Measurements from ENCODE around the gene LRRC4C. TPM values are rescaled to one million over a fixed set of nuclear protein-coding genes. Genes with fewer than 3 reads are reported as not detected.

Gene LRRC4C
- total and polyA plus RNA-seq, 2 experiments from 2014 or later = 0.35 to 1.1 TPM

DNA sequence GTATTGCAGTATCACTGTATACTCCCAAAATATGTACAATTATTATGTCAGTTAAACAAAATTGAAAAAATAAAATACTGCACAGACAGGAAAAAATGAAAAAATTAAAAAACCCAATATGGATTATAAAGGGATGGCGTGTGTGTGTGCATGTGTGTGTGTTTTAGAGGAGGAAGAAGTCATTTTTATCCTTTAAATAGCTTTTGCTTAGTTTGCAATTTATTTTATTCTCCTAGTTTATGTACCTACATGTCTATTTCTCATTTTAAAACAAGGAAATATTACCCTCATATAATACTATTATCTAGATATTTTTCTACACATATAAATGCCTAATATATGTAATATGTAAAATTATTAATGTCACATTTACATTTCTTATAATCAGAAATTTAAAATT is 1144.3 kb downstream of the LRRC4C start:
- H2AFZ ChIP-seq = no peak overlapping the region
- H3K27me3 Mint-ChIP-seq (ENCODE audit: insufficient read depth, low read depth, poor library complexity) = peaks cover 2% of the 10 kb centered on the region
- H3F3A ChIP-seq (replicated peaks; ENCODE audit: low read depth) = no peaks in the 10 kb centered on the region
- no peak for ATAC-seq
- H3K9me3 Mint-ChIP-seq = no peaks in the 10 kb centered on the region
- DNase-seq (ENCODE audit: low spot score) = no peak
- no peak for TF ChIP-seq JUNB (IDR thresholded peaks at IDR 0.05; ENCODE audit: unreplicated experiment)
- no peak for TF ChIP-seq EZH2 (IDR thresholded peaks at IDR 0.05; ENCODE audit: low read depth, unreplicated experiment)
- TF ChIP-seq, protein P1, sequence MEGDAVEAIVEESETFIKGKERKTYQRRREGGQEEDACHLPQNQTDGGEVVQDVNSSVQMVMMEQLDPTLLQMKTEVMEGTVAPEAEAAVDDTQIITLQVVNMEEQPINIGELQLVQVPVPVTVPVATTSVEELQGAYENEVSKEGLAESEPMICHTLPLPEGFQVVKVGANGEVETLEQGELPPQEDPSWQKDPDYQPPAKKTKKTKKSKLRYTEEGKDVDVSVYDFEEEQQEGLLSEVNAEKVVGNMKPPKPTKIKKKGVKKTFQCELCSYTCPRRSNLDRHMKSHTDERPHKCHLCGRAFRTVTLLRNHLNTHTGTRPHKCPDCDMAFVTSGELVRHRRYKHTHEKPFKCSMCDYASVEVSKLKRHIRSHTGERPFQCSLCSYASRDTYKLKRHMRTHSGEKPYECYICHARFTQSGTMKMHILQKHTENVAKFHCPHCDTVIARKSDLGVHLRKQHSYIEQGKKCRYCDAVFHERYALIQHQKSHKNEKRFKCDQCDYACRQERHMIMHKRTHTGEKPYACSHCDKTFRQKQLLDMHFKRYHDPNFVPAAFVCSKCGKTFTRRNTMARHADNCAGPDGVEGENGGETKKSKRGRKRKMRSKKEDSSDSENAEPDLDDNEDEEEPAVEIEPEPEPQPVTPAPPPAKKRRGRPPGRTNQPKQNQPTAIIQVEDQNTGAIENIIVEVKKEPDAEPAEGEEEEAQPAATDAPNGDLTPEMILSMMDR (conservative IDR thresholded peaks at IDR 0.05; ENCODE audit: low read depth in 2 of 2) = no peak
- TF ChIP-seq, protein P2, sequence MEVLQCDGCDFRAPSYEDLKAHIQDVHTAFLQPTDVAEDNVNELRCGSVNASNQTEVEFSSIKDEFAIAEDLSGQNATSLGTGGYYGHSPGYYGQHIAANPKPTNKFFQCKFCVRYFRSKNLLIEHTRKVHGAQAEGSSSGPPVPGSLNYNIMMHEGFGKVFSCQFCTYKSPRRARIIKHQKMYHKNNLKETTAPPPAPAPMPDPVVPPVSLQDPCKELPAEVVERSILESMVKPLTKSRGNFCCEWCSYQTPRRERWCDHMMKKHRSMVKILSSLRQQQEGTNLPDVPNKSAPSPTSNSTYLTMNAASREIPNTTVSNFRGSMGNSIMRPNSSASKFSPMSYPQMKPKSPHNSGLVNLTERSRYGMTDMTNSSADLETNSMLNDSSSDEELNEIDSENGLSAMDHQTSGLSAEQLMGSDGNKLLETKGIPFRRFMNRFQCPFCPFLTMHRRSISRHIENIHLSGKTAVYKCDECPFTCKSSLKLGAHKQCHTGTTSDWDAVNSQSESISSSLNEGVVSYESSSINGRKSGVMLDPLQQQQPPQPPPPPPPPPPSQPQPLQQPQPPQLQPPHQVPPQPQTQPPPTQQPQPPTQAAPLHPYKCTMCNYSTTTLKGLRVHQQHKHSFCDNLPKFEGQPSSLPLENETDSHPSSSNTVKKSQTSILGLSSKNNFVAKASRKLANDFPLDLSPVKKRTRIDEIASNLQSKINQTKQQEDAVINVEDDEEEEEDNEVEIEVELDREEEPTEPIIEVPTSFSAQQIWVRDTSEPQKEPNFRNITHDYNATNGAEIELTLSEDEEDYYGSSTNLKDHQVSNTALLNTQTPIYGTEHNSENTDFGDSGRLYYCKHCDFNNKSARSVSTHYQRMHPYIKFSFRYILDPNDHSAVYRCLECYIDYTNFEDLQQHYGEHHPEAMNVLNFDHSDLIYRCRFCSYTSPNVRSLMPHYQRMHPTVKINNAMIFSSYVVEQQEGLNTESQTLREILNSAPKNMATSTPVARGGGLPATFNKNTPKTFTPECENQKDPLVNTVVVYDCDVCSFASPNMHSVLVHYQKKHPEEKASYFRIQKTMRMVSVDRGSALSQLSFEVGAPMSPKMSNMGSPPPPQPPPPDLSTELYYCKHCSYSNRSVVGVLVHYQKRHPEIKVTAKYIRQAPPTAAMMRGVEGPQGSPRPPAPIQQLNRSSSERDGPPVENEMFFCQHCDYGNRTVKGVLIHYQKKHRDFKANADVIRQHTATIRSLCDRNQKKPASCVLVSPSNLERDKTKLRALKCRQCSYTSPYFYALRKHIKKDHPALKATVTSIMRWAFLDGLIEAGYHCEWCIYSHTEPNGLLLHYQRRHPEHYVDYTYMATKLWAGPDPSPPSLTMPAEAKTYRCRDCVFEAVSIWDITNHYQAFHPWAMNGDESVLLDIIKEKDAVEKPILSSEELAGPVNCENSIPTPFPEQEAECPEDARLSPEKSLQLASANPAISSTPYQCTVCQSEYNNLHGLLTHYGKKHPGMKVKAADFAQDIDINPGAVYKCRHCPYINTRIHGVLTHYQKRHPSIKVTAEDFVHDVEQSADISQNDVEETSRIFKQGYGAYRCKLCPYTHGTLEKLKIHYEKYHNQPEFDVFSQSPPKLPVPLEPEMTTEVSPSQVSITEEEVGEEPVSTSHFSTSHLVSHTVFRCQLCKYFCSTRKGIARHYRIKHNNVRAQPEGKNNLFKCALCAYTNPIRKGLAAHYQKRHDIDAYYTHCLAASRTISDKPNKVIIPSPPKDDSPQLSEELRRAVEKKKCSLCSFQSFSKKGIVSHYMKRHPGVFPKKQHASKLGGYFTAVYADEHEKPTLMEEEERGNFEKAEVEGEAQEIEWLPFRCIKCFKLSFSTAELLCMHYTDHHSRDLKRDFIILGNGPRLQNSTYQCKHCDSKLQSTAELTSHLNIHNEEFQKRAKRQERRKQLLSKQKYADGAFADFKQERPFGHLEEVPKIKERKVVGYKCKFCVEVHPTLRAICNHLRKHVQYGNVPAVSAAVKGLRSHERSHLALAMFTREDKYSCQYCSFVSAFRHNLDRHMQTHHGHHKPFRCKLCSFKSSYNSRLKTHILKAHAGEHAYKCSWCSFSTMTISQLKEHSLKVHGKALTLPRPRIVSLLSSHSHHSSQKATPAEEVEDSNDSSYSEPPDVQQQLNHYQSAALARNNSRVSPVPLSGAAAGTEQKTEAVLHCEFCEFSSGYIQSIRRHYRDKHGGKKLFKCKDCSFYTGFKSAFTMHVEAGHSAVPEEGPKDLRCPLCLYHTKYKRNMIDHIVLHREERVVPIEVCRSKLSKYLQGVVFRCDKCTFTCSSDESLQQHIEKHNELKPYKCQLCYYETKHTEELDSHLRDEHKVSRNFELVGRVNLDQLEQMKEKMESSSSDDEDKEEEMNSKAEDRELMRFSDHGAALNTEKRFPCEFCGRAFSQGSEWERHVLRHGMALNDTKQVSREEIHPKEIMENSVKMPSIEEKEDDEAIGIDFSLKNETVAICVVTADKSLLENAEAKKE (CRISPR knock-in tag; IDR thresholded peaks at IDR 0.05) = no peak
- TF ChIP-seq EZH2phosphoT487 (IDR thresholded peaks at IDR 0.05; ENCODE audit: unreplicated experiment) = no peak
- no peak for TF ChIP-seq POLR2AphosphoS5 (IDR thresholded peaks at IDR 0.05; ENCODE audit: low read depth)
- TF ChIP-seq ZNF114 (CRISPR knock-in tag; IDR thresholded peaks at IDR 0.05) = no peak
- TF ChIP-seq NANOG (IDR thresholded peaks at IDR 0.05; ENCODE audit: borderline replicate concordance) = no peak
- no peak for TF ChIP-seq CREB1 (CRISPR knock-in tag; IDR thresholded peaks at IDR 0.05; ENCODE audit: low read depth)
- TF ChIP-seq, protein P3, sequence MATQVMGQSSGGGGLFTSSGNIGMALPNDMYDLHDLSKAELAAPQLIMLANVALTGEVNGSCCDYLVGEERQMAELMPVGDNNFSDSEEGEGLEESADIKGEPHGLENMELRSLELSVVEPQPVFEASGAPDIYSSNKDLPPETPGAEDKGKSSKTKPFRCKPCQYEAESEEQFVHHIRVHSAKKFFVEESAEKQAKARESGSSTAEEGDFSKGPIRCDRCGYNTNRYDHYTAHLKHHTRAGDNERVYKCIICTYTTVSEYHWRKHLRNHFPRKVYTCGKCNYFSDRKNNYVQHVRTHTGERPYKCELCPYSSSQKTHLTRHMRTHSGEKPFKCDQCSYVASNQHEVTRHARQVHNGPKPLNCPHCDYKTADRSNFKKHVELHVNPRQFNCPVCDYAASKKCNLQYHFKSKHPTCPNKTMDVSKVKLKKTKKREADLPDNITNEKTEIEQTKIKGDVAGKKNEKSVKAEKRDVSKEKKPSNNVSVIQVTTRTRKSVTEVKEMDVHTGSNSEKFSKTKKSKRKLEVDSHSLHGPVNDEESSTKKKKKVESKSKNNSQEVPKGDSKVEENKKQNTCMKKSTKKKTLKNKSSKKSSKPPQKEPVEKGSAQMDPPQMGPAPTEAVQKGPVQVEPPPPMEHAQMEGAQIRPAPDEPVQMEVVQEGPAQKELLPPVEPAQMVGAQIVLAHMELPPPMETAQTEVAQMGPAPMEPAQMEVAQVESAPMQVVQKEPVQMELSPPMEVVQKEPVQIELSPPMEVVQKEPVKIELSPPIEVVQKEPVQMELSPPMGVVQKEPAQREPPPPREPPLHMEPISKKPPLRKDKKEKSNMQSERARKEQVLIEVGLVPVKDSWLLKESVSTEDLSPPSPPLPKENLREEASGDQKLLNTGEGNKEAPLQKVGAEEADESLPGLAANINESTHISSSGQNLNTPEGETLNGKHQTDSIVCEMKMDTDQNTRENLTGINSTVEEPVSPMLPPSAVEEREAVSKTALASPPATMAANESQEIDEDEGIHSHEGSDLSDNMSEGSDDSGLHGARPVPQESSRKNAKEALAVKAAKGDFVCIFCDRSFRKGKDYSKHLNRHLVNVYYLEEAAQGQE (IDR thresholded peaks at IDR 0.05; ENCODE audit: unreplicated experiment) = no peak
- TF ChIP-seq STAT1 (IDR thresholded peaks at IDR 0.05; ENCODE audit: unreplicated experiment) = no peak
- no peak for TF ChIP-seq ZNF331 (CRISPR knock-in tag; IDR thresholded peaks at IDR 0.05; ENCODE audit: low read depth)
- TF ChIP-seq, protein P4, sequence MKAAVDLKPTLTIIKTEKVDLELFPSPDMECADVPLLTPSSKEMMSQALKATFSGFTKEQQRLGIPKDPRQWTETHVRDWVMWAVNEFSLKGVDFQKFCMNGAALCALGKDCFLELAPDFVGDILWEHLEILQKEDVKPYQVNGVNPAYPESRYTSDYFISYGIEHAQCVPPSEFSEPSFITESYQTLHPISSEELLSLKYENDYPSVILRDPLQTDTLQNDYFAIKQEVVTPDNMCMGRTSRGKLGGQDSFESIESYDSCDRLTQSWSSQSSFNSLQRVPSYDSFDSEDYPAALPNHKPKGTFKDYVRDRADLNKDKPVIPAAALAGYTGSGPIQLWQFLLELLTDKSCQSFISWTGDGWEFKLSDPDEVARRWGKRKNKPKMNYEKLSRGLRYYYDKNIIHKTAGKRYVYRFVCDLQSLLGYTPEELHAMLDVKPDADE (IDR thresholded peaks at IDR 0.05) = no peak
- H3K79me2 ChIP-seq (replicated peaks; ENCODE audit: insufficient read depth) = no peaks in the 10 kb centered on the region
- no peaks in the 10 kb centered on the region for H3K9me2 ChIP-seq (ENCODE audit: insufficient read depth)
- no peak overlapping the region for H3K27ac Mint-ChIP-seq
- no peak overlapping the region for H3K27ac ChIP-seq (ENCODE audit: low read depth)
- no peaks in the 10 kb centered on the region for H3K4me1 ChIP-seq (ENCODE audit: insufficient read depth)
- no peak overlapping the region for H3K4me2 ChIP-seq
- H3K4me3 Mint-ChIP-seq = no peak overlapping the region
- no peak overlapping the region for H3K4me3 ChIP-seq
- H3K4me1 Mint-ChIP-seq = no peaks in the 10 kb centered on the region
- H4K20me1 ChIP-seq (replicated peaks; ENCODE audit: insufficient read depth) = no peaks in the 10 kb centered on the region
- H3K27me3 ChIP-seq (ENCODE audit: insufficient read depth) = no peaks in the 10 kb centered on the region
- no peaks in the 10 kb centered on the region for H3K36me3 ChIP-seq (ENCODE audit: insufficient read depth)
- H3K36me3 Mint-ChIP-seq (ENCODE audit: low read depth) = no peaks in the 10 kb centered on the region

All from GM23338 (cell line).